Measurements from ENCODE around the gene NUBP2.

DNA sequence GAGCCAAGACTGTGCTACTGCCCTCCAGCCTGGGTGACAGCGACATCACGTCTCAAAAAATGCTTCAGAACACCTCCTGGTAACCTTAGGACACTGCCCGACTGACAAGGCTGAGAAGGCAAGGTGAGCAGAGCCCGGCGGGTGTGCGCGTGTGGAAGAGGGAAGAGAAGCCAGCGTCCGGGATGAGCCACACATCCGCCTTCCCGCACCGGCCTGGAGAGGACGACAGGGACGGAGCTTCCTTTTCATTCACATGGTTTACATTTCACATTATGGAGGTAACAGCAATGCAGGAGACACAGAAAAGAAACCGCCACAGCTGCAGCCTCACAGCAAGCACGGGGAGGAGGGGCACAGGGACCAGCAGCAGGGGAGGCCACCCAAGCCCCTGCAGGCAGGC, 27.3 kb downstream of the NUBP2 start:
- TF ChIP-seq, protein P1, sequence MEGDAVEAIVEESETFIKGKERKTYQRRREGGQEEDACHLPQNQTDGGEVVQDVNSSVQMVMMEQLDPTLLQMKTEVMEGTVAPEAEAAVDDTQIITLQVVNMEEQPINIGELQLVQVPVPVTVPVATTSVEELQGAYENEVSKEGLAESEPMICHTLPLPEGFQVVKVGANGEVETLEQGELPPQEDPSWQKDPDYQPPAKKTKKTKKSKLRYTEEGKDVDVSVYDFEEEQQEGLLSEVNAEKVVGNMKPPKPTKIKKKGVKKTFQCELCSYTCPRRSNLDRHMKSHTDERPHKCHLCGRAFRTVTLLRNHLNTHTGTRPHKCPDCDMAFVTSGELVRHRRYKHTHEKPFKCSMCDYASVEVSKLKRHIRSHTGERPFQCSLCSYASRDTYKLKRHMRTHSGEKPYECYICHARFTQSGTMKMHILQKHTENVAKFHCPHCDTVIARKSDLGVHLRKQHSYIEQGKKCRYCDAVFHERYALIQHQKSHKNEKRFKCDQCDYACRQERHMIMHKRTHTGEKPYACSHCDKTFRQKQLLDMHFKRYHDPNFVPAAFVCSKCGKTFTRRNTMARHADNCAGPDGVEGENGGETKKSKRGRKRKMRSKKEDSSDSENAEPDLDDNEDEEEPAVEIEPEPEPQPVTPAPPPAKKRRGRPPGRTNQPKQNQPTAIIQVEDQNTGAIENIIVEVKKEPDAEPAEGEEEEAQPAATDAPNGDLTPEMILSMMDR (IDR thresholded peaks at IDR 0.05; ENCODE audit: extremely low read depth in 1 of 2, insufficient read depth in 1 of 2, low read depth in 1 of 2, low read length in 2 of 2) = no peak
- TF ChIP-seq POLR2A (IDR thresholded peaks at IDR 0.05; ENCODE audit: low read depth, low read length) (no peak), EZH2 (IDR thresholded peaks at IDR 0.05; ENCODE audit: borderline replicate concordance, low read depth, low read length, severe bottlenecking) (no peak), POLR2AphosphoS5 (IDR thresholded peaks at IDR 0.05; ENCODE audit: insufficient read depth, low read depth, low read length) (no peak)
